Right ventricle myocardium superior (tissue), 1 donor: ENCODE results near the gene LRP5. TPM values are rescaled to one million over a fixed set of nuclear protein-coding genes. Genes with fewer than 3 reads are reported as not detected.

Experiments used
- ATAC-seq: fragments of 200-7000 bp; cut with Tn5 transposase; one replicate; pipeline ENCODE4 v1.9.1; 2020; ENCODE audit warnings: mild to moderate bottlenecking; ENCODE audit not compliant: poor library complexity
- DNase-seq: peaks from one replicate; pipeline ENCODE4 v3.0.0-alpha.2; 2020
- intact Hi-C: fragments of 100-400 bp; cut with DNase I; formaldehyde crosslinking; loops from one replicate; pipeline ENCODE4 v1.11.2; 2022
- long read RNA-seq: library from polyadenylated mRNA; unstranded; transcript quantifications from one replicate; pipeline ENCODE4 v2.0.0, GENCODE V29; 2021
- total RNA-seq: library from RNA; stranded (reverse); fragmentation: NEBNext Ultra II Directional; extraction: Animal tissue kit (Norgen Biotek cat#: 25700); gene quantifications from one replicate; pipeline ENCODE4 v1.2.1, GENCODE V29; 2021
- donor health status: DM: no; HTN: yes; CAD: no; lungs with severe emphysema.

LRP5 gene
- 49.8 TPM for total RNA-seq
- long read RNA-seq, full-length matches to known transcripts: 23 of 72 reads
- long read RNA-seq, partial matches to known transcripts: 36 of 72 reads
- long read RNA-seq, other reads (novel, unspliced or antisense): 13 of 72 reads

- ATAC-seq: peak; percentile 8
- intact Hi-C loops: loop anchor here (2.0 kb wide), 1 partner anchor 63 kb away; no protein-coding TSS in a partner anchor
- no peak for DNase-seq
These were observed at the start of gene LRP5 for GRCh38 chr11:68312117-68312779. TSS of gene LRP5 (plus strand) at chr11:68312591. CDS start at chr11:68312715, 124 bp downstream.

DNA sequence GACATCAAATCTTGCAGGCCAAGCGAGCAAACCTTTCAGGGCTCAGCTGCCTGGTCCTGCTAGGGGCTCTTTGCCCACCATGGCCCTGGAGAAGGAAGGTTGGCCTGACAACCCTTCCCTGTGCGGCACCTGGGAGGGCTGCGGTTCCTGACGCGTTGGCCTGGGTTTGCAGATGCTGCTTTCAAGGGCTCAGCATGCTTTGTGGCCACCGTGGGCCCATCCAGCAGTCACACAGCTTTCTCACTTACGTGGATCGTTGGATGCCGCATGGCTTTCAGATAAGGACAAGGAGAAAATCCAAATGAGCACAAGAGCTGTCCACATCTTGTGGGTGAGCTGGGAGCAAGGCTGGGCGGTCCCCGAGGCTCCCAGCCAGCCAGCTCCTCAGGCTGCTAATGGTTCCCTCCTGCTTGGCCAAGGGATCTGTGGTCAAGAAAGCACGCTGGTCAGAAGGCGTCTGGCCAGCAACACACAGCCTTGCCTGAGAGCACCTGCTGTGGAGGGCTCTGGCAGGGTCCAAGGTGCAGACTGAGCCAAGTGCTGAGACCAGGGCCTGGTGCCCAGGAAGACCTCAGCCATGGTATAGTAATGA, 48.9 kb upstream of the LRP5 start:
- intact Hi-C loops: no loop called here
- DNase-seq: no peak
- ATAC-seq: peak; percentile 19

DNA sequence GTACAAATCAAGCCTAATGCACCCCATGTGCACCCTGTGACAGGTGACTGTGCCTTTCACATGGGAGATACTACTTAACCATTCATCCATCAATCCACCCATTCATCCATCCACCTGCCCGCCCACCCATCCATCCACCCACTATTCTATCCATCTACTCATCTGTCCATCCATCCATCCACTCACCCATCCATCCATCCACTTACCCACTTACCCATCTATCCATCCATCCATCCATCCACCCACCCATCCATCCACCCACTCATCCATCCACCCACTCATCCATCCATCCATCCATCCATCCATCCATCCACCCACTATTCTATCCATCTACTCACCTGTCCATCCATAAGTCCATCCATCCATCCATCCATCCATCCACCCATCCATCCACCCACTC, 48.1 kb upstream of the LRP5 start:
- no peak for ATAC-seq
- intact Hi-C loops: no loop called here
- no peak for DNase-seq

DNA sequence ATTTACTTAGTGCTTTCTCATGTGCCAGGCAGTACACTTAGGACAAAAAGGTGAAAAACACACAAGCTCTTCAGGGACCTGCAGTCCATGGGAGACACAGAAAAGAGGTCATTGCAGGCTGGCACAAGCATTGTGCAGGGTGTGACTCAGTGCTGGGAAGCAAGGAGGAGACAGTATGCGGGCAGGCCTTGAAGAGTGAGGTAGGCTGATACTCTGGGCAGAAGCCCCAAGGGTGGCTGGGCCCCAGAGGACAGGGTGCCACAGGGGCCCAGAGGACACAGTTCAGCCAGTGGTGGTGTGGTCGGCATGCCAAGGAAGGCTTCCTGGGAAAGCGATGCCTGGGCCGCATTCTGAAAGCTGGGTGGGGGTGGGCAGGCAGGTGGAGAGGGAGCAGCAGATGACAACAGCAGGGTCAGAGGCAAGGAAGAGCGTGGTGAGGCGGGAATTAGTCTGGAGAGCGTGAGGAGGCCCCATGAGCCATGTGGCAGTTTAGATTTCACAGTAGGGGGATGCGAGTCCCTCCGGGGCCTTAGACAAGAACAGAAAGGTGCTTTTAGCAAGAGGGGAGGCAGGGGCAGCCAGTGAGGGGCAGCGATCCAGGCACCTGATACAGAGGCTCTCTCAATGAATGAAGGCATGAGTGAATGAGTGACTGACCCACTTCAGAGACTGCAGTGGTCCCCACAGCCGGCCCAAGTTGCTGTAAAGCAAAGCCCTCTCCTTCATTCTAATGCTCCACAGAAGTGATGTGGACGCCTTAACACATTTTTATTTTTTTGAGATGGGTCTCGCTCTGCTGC, 47.5 kb upstream of the LRP5 start:
- intact Hi-C loops: loop anchor here (5.0 kb wide), 1 partner anchor 117 kb away; no protein-coding TSS in a partner anchor
- no peak for ATAC-seq
- no peak for DNase-seq

DNA sequence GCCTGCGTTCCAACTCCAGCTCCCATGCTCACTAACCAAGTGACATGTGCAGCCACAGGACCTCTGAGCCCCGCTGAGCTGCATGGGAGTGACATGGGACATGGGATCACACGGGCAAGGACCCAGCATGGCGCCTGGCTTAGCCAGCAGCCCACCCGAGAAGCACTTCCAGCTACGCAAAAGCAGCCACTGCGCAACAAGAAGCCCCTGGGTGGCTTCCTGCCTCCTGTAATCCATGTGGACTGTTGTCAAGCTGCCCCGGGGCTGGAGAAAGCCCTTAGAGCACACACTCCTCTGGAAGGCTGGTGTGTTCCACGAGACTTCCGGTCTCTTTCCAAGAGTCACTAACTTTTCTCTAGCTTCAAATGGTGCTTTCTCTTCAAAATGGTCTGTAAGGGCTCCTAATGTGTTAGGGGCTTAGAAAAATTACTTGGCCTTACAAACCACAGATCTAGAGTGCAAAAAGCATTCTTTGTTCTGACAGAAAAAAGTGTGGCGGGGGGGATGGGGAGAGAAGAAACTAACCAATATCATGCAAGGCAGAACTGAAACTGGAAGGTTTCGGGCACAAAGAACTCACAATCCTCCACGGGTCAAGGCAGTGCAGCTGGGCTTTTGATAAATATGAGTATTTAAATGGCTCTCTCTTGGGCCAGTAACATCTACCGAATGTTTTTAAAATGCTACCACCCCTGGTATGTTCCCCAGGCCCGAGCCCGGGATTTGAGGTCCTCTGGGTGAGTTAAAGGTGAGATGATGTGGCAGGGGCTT, 46.1 kb upstream of the LRP5 start:
- intact Hi-C loops: loop anchor here (5.0 kb wide), 1 partner anchor 116 kb away; no protein-coding TSS in a partner anchor
- ATAC-seq: no peak

DNA sequence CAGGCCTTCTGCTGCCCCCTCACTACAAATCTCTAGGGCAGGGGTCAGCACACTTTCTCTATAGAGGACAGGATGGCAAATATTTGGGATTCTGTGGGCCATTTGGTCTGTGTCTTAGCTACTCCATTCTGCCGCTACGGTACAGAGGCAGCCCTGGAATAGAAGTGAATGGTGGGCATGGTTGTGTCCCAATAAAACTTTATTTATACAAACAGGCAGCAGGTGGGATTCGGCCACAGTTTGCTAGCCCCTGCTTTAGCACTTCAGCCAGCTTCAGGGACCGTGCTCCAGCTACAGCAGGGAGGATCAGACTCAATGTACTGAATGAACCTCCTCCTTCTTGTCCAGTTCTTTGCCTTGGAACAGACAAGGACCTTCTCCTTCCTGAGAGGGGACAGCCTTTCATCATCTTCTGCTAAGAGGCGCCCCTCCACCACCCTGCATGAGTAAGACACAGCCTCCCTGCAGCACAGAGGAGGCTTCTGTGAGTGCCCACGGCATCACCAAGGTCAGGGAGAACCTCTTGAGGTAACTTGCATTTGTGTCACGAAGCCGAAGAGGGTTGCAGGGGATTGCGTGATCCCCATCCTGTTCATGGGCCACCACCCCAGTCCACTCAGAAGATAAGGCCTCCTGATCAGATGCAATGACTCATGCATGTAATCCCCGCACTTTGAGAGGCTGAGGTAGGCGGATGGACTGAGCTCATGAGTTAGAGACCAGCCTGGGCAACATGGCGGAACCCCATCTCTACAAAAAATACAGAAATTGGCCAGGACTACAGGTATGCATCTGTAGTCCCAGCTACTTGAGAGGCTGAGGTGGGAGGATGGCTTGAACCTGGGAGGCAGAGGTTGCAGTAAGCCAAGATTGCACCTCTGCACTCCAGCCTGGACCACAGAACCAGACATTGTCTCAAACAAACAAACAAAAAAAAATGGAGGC, 45.2 kb upstream of the LRP5 start:
- intact Hi-C loops: loop anchor here (5.0 kb wide), 1 partner anchor 115 kb away; no protein-coding TSS in a partner anchor
- no peak for DNase-seq
- ATAC-seq: no peak

More for the DNA sequence above, 46.1 kb upstream of the LRP5 start:
- no peak for DNase-seq

- DNase-seq (no peak), ATAC-seq (no peak)
- intact Hi-C loops: loop anchor here (5.0 kb wide), 1 partner anchor 114 kb away; no protein-coding TSS in a partner anchor
These were observed 44.5 kb upstream of the LRP5 start for GRCh38 chr11:68267881-68268240.

GRCh38 chr11:68269414-68270081, 42.8 kb upstream of the LRP5 start:
- ATAC-seq: no peak
- no peak for DNase-seq
- intact Hi-C loops: loop anchor here (5.0 kb wide), 1 partner anchor 113 kb away; no protein-coding TSS in a partner anchor

DNA sequence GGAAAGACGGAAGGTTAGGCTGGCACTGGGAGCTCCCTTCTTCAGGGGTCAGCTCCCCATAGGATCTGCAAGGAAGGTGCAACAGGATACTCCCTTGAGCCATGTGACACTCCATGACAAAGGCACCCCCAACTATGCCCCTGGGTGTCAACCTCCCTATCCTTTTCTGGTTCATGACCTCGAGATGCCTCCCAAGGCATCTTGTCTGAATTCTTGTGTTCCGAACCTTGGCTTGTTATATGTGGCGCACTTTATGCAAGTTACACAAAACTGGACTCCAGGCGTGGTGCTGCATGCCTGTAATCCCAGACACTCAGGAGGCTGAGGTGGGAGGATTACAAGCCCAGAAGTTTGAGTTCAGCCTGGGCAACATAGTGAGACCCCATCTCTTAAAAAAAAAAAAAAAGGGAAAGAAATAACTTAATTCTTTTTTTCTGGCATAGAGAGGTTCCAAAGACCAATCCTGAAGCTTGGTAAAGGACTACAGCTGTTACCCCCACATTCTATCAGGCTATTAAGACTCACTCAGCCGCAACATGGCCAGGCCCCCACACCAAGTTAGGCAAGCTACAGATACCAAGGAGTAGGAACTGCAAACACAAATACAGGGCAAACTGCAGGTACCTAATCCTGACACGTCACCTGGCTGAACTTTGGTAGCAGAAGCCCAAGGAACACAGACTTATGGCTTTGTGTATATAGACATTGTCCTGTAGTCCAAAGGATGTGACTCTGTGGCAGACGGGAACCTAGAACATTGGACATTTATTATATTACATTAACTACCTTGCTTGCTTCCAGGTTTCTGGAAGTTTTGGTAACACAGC, 42.0 kb upstream of the LRP5 start:
- no peak for DNase-seq
- intact Hi-C loops: no loop called here
- ATAC-seq: no peak

- ATAC-seq (peak; percentile 65), DNase-seq (peak; percentile 65)
- intact Hi-C loops: no loop called here
These were observed 41.2 kb upstream of the LRP5 start for GRCh38 chr11:68271023-68271780.

DNA sequence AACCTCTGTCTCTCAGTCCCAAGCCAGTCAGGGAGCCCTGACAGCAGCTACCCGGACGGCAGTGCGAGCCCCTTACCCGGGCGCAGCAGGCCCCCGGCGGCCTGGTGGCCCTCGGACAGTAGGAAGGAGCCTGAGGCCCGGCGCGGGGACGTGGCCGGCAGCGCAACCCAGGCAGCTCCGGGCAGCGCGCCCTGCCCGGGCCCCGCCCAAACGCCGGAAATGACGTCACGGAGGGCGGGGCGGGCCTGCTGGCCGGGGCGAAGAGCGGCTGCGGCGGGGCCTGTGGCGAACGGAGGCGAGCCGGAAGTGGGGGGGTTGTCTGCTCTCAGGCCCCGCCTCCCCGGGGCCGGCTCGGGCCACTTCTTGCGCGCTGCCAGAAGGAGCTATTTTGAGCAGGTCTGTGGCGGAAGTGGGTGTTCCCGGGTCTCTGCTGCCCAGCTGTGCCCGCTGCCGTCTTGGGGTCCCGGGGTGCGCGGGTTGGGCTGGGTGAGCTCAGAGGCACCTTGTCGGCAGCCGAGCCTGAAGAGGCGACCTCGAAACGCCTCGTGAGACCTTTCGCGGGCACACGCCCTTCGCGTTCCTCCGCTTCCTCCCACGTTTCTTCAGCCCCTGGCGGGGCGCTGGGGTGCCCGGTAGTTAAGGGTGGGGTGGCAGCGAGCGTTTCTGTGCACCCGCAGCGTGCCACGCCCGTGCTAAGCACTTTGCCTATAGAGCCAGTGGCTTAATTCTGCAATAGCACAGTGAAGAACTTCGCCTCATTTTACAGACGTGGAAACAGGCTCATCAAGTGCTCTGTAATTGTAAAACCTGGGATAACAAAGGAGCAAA, 40.4 kb upstream of the LRP5 start, which contains the start of gene C11orf24:
TSS of gene C11orf24 (minus strand) at position 193 of the 828 bp plus-strand sequence. CDS start 8,206 bp downstream, outside the sequence.
- ATAC-seq: peak; percentile 97
- peak; percentile 97 for DNase-seq
- intact Hi-C loops: no loop called here

DNA sequence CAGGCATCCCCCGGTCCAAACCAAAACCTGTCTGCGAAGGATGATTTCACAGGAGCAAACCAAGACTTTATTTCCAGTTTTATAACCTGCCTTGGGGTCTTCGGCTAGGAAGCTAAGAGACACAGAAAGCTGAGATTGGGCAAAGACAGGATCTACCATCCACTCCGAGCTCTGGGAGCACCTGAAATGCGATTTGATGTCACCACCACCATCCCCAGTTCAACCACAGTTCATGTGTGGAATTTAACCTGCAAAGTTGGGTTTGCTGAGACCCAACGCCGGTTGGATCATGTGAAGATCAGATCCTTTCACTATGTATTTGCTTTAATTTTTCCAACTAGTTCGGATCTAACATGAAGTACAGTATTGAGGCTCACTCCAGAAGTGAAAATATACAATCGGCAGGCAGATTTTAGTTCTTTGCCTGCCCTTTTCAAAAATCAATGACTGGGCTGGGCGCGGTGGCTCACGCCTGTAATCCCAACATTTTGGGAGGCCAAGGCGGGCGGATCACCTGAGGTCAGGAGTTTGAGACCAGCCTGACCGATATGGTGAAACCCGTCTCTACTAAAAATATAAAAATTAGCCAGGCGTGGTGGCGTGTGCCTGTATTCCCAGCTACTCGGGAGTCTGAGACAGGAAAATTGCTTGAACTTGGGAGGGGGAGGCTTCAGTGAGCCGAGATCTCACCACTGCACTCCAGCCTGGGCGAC, 39.2 kb upstream of the LRP5 start:
- DNase-seq (no peak), ATAC-seq (no peak)
- intact Hi-C loops: no loop called here

DNA sequence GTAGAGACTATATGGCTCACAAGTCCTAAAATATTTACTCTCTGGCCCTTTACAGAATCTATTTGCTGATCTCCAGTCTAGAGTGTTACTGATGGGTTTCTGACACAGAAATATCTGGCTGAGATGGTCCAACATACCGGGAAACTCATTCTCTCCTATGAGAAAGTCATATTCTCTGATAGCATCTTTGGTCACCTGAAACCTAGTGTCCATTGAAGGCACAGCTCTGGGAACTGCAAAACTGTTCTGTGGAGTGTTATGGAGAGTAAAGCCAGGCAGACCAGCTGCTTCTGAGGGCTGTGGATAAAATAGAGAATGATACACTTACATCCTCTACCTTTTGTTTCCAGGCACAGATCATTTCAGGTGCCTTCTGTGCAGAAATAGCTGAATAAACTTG, 38.1 kb upstream of the LRP5 start:
- ATAC-seq (no peak), DNase-seq (no peak)
- intact Hi-C loops: no loop called here
